GM19193 (cell line): Measurements from ENCODE around the gene GMDS.

ENCODE experiments used
- POLR2A ChIP-seq: IDR thresholded peaks from 4 replicates; pipeline ENCODE4 v1.6.1; 2011; ENCODE audit not compliant: insufficient read depth, insufficient read length; ENCODE audit errors: extremely low read depth

Gene GMDS

GRCh38 chr6:2124260-2124709 lies 121.1 kb downstream of the GMDS start:
- no peak for TF ChIP-seq POLR2A

DNA sequence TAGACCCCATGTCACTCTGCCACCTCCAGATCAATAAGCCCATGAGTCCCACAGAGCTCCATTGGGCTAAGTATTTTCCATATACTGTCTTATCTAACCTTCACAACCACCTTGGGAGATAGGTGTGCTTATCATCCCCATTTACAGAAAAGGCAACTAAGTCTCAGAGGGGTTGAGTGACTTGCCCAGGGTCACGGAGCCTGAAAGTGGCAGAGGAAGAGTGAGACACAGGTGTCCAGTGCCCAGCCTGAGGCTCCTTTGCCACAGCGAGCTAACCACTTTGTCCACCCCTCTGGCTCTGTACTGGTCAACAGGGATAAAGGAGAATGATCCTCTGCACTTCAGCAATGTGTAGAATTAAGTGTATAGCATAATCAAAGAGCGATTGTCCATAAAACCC lies 124.5 kb downstream of the GMDS start:
- TF ChIP-seq POLR2A = no peak

DNA sequence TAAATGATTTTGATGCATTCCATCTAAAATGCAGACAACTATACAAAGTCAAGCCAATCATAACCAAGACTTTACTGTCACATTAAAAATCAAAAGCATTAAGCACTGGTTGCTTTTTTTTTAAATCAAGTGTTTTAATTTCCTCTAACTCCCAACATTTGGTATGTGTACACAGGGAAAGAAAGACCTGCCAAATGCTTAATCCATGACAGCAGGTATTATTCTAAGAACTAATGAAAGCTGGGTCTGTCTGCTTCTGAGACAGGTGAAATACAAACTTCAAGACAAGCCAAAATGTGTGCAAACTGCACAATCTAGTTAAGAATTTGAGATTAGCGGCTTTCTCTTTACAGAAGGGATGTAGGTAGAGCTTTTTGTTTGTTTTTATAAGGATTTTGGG lies 126.1 kb downstream of the GMDS start:
- TF ChIP-seq POLR2A = no peak

DNA sequence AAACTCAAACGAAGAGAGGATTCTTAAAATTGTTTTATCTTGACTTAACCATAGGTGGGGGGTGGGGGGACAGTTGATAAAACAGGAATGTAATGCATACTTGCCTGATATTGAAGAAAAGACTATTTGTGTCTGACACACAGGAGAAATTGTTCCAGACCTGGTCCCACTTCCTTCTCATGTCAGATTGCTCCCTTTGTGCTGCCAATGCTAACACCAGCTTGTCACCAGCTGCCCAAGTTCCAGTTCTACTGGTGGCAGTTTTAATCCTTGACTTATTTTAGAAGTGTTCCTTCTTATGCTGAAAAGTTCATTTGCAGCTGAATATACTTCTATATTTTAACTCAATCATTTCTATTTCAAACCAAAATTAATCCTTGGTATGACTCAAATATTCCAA lies 127.3 kb downstream of the GMDS start:
- TF ChIP-seq POLR2A = no peak

- no peak for TF ChIP-seq POLR2A
These were observed 128.0 kb downstream of the GMDS start for GRCh38 chr6:2117447-2117846.

DNA sequence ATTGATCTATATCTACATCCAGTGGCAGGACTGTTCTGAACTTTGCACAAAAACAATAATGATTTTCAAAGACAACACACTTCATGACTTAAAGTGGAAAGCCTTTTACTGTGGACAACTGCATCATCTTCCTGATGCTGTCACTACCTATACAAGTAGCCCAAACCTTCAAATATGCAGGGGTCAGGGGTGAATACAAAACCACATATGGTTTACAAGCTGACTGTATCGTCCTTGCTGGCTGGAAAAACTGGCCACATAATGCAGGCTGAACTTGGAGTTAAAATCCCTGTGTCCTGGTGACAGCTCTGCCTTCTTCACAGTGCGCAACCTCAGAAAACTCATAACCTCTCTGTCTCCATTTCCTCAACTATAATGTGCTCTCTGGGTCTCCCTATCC lies 128.9 kb downstream of the GMDS start:
- TF ChIP-seq POLR2A = no peak

GRCh38 chr6:2114100-2114499 lies 131.3 kb downstream of the GMDS start:
- TF ChIP-seq POLR2A = no peak

DNA sequence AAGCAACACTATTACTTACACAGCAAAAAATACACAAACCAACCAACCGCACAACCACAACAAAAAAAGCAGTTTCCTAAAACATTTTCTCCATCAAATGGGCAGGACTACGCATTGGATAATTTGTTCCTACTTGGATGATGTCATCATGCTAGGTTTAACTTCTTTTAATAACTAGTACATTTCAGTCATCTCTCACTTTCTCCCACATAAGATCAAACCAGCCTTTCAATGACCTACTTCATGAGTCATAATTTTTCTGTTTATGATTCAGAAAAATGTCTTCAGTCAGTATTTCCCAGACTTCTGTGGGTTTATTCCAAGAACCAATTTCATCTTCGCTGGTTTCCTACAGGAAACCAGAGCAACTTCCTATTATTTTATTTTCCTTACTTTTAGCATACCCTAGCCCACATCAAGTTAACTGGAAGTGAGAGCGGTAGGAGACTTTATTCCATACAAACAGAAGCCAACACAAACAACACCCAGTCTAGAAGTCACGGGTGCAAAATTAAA lies 134.2 kb downstream of the GMDS start:
- TF ChIP-seq POLR2A = no peak

GRCh38 chr6:2110504-2110903 lies 134.9 kb downstream of the GMDS start:
- no peak for TF ChIP-seq POLR2A

DNA sequence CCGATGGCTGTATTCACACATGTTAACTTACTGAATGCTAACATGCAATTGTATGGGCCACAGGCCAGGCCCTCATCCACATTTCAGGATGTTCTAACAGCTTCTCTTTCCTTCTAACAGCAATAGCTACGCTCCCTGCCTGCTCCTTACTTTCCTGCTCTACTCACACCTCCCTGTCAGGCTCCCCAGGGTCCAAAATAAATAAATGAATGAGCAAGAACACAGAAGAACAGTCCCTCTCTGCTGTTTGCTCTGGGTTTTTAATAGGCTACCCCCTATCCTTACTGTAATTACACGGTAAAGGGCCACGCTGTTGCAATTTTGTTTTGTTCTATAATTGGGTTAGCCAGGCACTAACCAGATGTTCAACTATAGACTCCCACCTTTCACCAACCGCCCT lies 135.6 kb downstream of the GMDS start:
- TF ChIP-seq POLR2A = no peak

DNA sequence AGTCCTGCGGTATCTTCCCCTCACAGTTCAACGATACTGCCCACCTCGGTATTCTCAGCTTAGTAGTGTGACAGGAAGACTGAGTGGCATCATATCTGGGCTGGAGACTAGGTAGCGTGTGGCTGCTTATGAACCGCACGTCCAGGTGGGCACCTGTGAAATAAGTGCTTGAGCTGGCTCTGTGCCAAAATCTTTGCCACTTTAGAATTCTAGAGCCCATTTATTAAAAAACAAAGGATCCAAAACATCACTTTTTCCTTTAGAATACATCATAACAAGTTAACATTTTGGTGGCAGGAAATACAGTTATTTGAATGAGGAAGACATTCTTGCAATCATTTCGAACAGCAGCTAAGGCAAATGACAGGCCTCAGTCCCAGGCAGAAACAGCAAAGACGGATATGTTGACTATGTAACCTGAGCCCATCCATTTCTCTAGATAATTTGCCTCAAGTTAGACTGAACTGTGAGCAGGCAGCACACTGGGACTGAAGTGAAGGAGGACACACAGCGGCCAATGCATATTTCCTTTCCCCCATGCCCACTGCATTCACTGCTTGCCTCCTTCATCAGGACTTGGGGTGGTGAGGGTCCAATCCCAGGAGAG lies 136.6 kb downstream of the GMDS start:
- no peak for TF ChIP-seq POLR2A

GRCh38 chr6:2104524-2104880 lies 140.9 kb downstream of the GMDS start:
- TF ChIP-seq POLR2A = no peak

- no peak for TF ChIP-seq POLR2A
These were observed 141.5 kb downstream of the GMDS start for GRCh38 chr6:2103765-2104523.

- TF ChIP-seq POLR2A = no peak
These were observed 142.4 kb downstream of the GMDS start for GRCh38 chr6:2102966-2103365.

DNA sequence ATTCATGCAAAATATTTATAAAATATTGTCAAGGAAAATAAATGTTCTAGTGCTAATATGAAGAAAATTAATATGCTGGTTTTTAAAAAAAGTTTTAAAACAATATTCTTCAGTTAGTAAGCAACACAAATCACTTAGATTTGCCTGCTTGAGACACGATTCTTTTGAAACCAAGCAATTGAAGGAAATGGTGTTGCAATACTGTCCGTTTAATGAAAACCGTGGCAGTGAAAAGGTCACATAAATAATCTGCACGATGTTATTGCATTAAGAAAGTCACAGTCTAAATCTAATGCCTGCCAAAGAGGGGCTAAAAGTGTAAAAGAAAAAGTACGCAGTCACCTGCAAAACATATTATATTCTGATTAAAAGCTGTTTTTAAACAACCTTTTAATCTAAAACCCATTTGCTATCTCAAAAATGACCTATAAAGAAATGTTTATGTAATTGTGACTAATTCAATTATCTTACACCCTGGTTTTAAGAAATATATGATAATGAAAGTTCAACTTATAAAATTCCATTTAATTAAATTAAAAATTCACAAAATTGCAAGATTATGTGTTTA lies 143.0 kb downstream of the GMDS start:
- TF ChIP-seq POLR2A = no peak

DNA sequence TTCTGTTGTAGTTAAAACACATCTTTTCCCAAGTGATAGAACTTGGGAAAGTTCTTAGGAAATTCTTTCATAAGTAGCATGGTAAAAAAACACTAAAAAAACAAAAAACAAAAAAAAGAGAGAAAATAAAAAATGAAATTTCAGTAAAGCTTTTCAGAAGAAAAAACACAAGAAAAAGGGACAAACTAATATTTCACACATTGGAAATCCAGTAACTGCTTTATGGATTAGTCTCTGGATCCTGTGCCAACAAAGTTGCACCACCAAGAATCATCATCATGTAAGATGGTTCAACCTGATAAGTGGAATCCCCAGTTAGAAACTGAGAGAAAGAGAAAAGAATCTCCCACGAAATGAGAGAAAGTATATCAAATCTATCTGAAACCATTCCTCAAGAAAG lies 144.2 kb downstream of the GMDS start:
- TF ChIP-seq POLR2A = no peak

DNA sequence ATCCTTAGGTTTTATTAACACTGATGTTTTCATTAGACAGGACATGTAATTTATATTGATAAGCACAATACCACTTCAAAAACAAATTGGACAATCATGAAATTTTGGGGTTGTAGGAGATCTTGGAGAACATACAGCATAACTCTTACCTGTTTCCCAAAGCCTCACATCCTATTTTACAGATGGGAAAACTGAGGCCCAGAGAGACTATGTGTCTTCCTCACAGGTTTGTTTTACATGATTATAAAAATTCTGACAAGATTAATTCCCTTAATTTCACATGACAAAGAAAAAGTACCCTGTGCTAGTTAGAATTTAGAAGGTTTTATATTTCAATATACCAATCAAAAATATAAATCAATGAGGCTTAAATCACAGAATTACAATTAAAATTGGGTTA lies 145.5 kb downstream of the GMDS start:
- no peak for TF ChIP-seq POLR2A

- TF ChIP-seq POLR2A = no peak
These were observed 147.9 kb downstream of the GMDS start for GRCh38 chr6:2097464-2097863.
